ENCODE measurements around the gene MSMP. TPM values are rescaled to one million over a fixed set of nuclear protein-coding genes. Genes with fewer than 3 reads are reported as not detected.

MSMP gene
- total and polyA plus RNA-seq, 9 of the 15 experiments (the other 6 are each of a cell fraction or from before 2014, with no cell fraction given): 0.60 TPM; not detected in 8

DNA sequence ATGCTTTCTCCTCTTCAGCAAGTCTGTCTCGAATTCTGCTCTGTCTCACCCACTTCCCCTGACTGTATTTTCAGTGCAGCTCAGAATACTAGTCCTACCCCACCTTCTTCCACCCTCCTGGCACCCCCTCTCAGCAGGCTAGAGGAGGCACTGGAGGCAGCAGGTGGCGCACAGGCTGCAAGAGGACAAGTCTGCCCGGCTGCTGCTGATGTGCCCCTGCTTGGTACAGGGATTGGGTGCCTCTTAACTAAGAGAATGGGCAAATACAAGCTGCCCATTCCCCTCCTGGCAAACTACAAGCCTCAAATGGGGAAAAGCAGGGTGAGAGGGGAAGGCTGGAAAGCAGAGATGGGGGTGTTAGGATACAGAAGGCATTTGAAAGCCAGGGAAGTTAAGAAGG is 27.1 kb downstream of the MSMP start:
- Histone ChIP-seq H3K9ac (ENCODE audit: insufficient read depth in 1 of 2, low read depth in 2 of 2, low read length in 2 of 2) (peak overlapping the region; percentile 85 to 87; a peak in 3 of 4 replicates), H4K20me1 (replicated peaks; ENCODE audit: control insufficient read depth, insufficient read depth, low read length) (peaks cover 8% of the 10 kb centered on the region; the same call in 1 of the 2 replicates)

More for the DNA sequence above, 27.1 kb downstream of the MSMP start:
- Histone ChIP-seq H3K9me1 (ENCODE audit: control insufficient read depth, insufficient read depth, low read length) (peaks cover 8% of the 10 kb centered on the region), H3K9me3 (replicated peaks; ENCODE audit: control insufficient read depth, insufficient read depth, low read depth, low read length) (no peaks in the 10 kb centered on the region), H2AFZ (ENCODE audit: low read depth, low read length) (no peak overlapping the region), H3K4me2 (ENCODE audit: insufficient read depth, low read length) (peak overlapping the region; percentile 94), H3K79me2 (ENCODE audit: control insufficient read depth, insufficient read depth, low read length) (peaks cover 67% of the 10 kb centered on the region), H3K36me3 (ENCODE audit: control insufficient read depth, insufficient read depth, low read length) (peaks cover 67% of the 10 kb centered on the region), H3K4me1 (replicated peaks in 1 of 2; ENCODE audit: control insufficient read depth in 2 of 2, insufficient read depth in 2 of 2, low read length in 2 of 2) (peaks cover 30 to 37% of the 10 kb centered on the region in 2 experiments), H3K27me3 (ENCODE audit: control insufficient read depth in 2 of 2, insufficient read depth in 2 of 2, low read length in 2 of 2) (no peaks in the 10 kb centered on the region), H3K4me3 (peak overlapping the region; percentile 85; the same call in 1 of the 2 replicates), H3K27ac (ENCODE audit: extremely low read depth, low read depth, low read length) (peak overlapping the region; percentile 97)
- no peak for TF ChIP-seq ZSCAN29 (IDR thresholded peaks at IDR 0.05)
- TF ChIP-seq HMBOX1 (IDR thresholded peaks at IDR 0.05): 0 out of 2 replicates have a peak, but pooled peaks have one; percentile 28
- no peak for TF ChIP-seq KDM4B (IDR thresholded peaks at IDR 0.05; ENCODE audit: borderline replicate concordance in 2 of 2, low read depth in 1 of 2)
- TF ChIP-seq, protein P1, sequence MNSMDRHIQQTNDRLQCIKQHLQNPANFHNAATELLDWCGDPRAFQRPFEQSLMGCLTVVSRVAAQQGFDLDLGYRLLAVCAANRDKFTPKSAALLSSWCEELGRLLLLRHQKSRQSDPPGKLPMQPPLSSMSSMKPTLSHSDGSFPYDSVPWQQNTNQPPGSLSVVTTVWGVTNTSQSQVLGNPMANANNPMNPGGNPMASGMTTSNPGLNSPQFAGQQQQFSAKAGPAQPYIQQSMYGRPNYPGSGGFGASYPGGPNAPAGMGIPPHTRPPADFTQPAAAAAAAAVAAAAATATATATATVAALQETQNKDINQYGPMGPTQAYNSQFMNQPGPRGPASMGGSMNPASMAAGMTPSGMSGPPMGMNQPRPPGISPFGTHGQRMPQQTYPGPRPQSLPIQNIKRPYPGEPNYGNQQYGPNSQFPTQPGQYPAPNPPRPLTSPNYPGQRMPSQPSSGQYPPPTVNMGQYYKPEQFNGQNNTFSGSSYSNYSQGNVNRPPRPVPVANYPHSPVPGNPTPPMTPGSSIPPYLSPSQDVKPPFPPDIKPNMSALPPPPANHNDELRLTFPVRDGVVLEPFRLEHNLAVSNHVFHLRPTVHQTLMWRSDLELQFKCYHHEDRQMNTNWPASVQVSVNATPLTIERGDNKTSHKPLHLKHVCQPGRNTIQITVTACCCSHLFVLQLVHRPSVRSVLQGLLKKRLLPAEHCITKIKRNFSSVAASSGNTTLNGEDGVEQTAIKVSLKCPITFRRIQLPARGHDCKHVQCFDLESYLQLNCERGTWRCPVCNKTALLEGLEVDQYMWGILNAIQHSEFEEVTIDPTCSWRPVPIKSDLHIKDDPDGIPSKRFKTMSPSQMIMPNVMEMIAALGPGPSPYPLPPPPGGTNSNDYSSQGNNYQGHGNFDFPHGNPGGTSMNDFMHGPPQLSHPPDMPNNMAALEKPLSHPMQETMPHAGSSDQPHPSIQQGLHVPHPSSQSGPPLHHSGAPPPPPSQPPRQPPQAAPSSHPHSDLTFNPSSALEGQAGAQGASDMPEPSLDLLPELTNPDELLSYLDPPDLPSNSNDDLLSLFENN (IDR thresholded peaks at IDR 0.05; ENCODE audit: low read depth in 2 of 2, low read length in 2 of 2): no peak
- TF ChIP-seq CCNT2 (IDR thresholded peaks at IDR 0.05; ENCODE audit: borderline replicate concordance, extremely low read depth, insufficient read length, low read depth, low read length): no peak
- 0 out of 2 replicates have a peak, but pooled peaks have one; percentile 60 for TF ChIP-seq RFX5 (IDR thresholded peaks at IDR 0.05; ENCODE audit: low read depth, low read length)
- TF ChIP-seq ZNF766 (CRISPR knock-in tag; conservative IDR thresholded peaks at IDR 0.05): no peak
- TF ChIP-seq BMI1 (IDR thresholded peaks at IDR 0.05; ENCODE audit: low read length): no peak
- TF ChIP-seq POLR2H (tag; IDR thresholded peaks at IDR 0.05; ENCODE audit: low read depth): no peak
- no peak for DNase-seq (ENCODE audit: extremely low read depth in 1 of 4, low spot score in 3 of 4)
- in situ Hi-C loops (cut with MboI) (no loop called here), intact Hi-C loops (cut with micrococcal nuclease) (no loop called here)
- ChIA-PET CTCF (ENCODE audit: low intra/inter-chr PET ratio) (no interaction called here), POLR2A (interaction anchor here (0.8 to 3.0 kb wide), 5 partner anchors 9 to 118 kb away, joined by 3 to 21 read pairs (median 3); no protein-coding TSS in a partner anchor)
- FAIRE-seq: no peak
- 47% methylated on average over 3 of the region's 3 CpGs for WGBS (ENCODE audit: insufficient coverage, low coverage, missing lambda C conversion rate)
- no peak for ATAC-seq
- BruUV-seq (replicated peaks): no TSS peak

Measured in K562 (cell line).